Ishikawa (cell line): ENCODE results near the gene KCNK1.

Experiments used
- CEBPB ChIP-seq: IDR thresholded peaks from 2 replicates; pipeline ENCODE4 v1.6.1; 2012
- CREB1 ChIP-seq: IDR thresholded peaks from 2 replicates; pipeline ENCODE4 v1.6.1; 2012; ENCODE audit warnings: low read depth
- EP300 ChIP-seq: IDR thresholded peaks from 2 replicates; pipeline ENCODE4 v1.6.1; 2012; ENCODE audit warnings: borderline replicate concordance
- MAX ChIP-seq: IDR thresholded peaks from 2 replicates; pipeline ENCODE4 v1.6.1; 2012
- RAD21 ChIP-seq: IDR thresholded peaks from 2 replicates; pipeline ENCODE4 v1.6.1; 2012; ENCODE audit warnings: low read depth
- TAF1 ChIP-seq: IDR thresholded peaks from 2 replicates; pipeline ENCODE4 v1.6.1; 2012; ENCODE audit warnings: low read depth, mild to moderate bottlenecking
- TEAD4 ChIP-seq: IDR thresholded peaks from 2 replicates; pipeline ENCODE4 v1.6.1; 2012
- USF1 ChIP-seq: IDR thresholded peaks from 2 replicates; pipeline ENCODE4 v1.6.1; 2012
- YY1 ChIP-seq: IDR thresholded peaks from 2 replicates; pipeline ENCODE4 v1.6.1; 2012; ENCODE audit warnings: low read depth
- ZBTB7A ChIP-seq: IDR thresholded peaks from 2 replicates; pipeline ENCODE4 v1.6.1; 2012; ENCODE audit warnings: low read depth

- TF ChIP-seq RAD21: no peak
- TF ChIP-seq TAF1: no peak
- TF ChIP-seq CEBPB: no peak
- no peak for TF ChIP-seq CREB1
- TF ChIP-seq EP300: no peak
- no peak for TF ChIP-seq MAX
- TF ChIP-seq ZBTB7A: no peak
- no peak for TF ChIP-seq YY1
- TF ChIP-seq TEAD4: no peak
- no peak for TF ChIP-seq USF1
Observed at GRCh38 chr1:233679030-233679429, 65.1 kb downstream of the KCNK1 start.
